ENCODE data around the gene BICDL2. TPM values are rescaled to one million over a fixed set of nuclear protein-coding genes. Genes with fewer than 3 reads are reported as not detected.

The BICDL2 gene
- total and polyA plus RNA-seq, 9 of the 15 experiments (the other 6 are each of a cell fraction or from before 2014, with no cell fraction given): 0.09 to 0.28 (median 0.09) TPM; not detected in 6

DNA sequence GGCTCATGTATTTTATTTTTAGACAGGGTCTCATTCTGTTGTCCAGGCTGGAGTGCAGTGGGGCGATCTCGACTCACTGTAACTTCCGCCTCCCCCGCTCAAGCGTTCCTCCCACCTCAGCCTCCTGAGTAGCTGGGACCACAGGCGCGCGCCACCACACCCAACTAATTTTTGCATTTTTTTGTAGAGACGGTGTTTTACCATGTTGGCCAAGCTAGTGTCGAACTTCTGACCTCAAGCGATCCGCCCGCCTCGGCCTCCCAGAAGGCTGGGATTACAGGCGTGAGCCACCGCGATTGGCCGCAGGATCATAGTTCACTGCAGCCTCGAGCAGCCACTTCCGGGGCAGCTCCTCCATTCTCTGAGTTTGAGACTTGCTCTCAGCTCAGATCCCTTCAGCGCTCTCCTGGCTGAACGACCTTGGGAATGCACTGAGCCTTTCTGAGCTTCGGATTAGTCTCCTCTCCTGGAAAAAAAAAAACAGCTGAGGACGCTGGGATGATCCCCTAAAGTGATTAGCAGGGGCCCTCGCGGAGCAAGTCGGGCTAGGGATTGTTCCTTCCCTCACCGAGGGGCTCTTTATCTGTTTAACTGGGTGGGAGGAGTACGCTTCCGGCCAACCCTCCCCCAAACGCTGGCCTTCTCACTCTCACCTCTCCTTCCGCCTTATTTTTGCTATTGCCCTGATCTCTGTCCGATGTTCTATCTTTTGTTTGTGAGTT lies 55.4 kb downstream of the BICDL2 start (continued):
- TF ChIP-seq DPF2 (IDR thresholded peaks at IDR 0.05) (peak; percentile 61), BHLHE40 (IDR thresholded peaks at IDR 0.05; ENCODE audit: low read length) (0 out of 2 replicates have a peak, but pooled peaks have one; percentile 4), ZFP36 (IDR thresholded peaks at IDR 0.05; ENCODE audit: low read depth, low read length, partially characterized antibody) (peak; percentile 55), SP1 (CRISPR knock-in tag; IDR thresholded peaks at IDR 0.05) (peak; percentile 7), NR2C1 (IDR thresholded peaks at IDR 0.05) (peak; percentile 86), NR2C1 (tag; IDR thresholded peaks at IDR 0.05) (peak; percentile 89), SIX5 (IDR thresholded peaks at IDR 0.05; ENCODE audit: borderline replicate concordance in 1 of 2, insufficient read depth in 1 of 2, low read depth in 1 of 2, low read length in 2 of 2) (no peak), ETV1 (tag; conservative IDR thresholded peaks at IDR 0.05; ENCODE audit: low read depth) (peak; percentile 88)
- TF ChIP-seq, protein P1, sequence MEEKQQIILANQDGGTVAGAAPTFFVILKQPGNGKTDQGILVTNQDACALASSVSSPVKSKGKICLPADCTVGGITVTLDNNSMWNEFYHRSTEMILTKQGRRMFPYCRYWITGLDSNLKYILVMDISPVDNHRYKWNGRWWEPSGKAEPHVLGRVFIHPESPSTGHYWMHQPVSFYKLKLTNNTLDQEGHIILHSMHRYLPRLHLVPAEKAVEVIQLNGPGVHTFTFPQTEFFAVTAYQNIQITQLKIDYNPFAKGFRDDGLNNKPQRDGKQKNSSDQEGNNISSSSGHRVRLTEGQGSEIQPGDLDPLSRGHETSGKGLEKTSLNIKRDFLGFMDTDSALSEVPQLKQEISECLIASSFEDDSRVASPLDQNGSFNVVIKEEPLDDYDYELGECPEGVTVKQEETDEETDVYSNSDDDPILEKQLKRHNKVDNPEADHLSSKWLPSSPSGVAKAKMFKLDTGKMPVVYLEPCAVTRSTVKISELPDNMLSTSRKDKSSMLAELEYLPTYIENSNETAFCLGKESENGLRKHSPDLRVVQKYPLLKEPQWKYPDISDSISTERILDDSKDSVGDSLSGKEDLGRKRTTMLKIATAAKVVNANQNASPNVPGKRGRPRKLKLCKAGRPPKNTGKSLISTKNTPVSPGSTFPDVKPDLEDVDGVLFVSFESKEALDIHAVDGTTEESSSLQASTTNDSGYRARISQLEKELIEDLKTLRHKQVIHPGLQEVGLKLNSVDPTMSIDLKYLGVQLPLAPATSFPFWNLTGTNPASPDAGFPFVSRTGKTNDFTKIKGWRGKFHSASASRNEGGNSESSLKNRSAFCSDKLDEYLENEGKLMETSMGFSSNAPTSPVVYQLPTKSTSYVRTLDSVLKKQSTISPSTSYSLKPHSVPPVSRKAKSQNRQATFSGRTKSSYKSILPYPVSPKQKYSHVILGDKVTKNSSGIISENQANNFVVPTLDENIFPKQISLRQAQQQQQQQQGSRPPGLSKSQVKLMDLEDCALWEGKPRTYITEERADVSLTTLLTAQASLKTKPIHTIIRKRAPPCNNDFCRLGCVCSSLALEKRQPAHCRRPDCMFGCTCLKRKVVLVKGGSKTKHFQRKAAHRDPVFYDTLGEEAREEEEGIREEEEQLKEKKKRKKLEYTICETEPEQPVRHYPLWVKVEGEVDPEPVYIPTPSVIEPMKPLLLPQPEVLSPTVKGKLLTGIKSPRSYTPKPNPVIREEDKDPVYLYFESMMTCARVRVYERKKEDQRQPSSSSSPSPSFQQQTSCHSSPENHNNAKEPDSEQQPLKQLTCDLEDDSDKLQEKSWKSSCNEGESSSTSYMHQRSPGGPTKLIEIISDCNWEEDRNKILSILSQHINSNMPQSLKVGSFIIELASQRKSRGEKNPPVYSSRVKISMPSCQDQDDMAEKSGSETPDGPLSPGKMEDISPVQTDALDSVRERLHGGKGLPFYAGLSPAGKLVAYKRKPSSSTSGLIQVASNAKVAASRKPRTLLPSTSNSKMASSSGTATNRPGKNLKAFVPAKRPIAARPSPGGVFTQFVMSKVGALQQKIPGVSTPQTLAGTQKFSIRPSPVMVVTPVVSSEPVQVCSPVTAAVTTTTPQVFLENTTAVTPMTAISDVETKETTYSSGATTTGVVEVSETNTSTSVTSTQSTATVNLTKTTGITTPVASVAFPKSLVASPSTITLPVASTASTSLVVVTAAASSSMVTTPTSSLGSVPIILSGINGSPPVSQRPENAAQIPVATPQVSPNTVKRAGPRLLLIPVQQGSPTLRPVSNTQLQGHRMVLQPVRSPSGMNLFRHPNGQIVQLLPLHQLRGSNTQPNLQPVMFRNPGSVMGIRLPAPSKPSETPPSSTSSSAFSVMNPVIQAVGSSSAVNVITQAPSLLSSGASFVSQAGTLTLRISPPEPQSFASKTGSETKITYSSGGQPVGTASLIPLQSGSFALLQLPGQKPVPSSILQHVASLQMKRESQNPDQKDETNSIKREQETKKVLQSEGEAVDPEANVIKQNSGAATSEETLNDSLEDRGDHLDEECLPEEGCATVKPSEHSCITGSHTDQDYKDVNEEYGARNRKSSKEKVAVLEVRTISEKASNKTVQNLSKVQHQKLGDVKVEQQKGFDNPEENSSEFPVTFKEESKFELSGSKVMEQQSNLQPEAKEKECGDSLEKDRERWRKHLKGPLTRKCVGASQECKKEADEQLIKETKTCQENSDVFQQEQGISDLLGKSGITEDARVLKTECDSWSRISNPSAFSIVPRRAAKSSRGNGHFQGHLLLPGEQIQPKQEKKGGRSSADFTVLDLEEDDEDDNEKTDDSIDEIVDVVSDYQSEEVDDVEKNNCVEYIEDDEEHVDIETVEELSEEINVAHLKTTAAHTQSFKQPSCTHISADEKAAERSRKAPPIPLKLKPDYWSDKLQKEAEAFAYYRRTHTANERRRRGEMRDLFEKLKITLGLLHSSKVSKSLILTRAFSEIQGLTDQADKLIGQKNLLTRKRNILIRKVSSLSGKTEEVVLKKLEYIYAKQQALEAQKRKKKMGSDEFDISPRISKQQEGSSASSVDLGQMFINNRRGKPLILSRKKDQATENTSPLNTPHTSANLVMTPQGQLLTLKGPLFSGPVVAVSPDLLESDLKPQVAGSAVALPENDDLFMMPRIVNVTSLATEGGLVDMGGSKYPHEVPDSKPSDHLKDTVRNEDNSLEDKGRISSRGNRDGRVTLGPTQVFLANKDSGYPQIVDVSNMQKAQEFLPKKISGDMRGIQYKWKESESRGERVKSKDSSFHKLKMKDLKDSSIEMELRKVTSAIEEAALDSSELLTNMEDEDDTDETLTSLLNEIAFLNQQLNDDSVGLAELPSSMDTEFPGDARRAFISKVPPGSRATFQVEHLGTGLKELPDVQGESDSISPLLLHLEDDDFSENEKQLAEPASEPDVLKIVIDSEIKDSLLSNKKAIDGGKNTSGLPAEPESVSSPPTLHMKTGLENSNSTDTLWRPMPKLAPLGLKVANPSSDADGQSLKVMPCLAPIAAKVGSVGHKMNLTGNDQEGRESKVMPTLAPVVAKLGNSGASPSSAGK (IDR thresholded peaks at IDR 0.05): peak; percentile 31
- TF ChIP-seq, protein P2, sequence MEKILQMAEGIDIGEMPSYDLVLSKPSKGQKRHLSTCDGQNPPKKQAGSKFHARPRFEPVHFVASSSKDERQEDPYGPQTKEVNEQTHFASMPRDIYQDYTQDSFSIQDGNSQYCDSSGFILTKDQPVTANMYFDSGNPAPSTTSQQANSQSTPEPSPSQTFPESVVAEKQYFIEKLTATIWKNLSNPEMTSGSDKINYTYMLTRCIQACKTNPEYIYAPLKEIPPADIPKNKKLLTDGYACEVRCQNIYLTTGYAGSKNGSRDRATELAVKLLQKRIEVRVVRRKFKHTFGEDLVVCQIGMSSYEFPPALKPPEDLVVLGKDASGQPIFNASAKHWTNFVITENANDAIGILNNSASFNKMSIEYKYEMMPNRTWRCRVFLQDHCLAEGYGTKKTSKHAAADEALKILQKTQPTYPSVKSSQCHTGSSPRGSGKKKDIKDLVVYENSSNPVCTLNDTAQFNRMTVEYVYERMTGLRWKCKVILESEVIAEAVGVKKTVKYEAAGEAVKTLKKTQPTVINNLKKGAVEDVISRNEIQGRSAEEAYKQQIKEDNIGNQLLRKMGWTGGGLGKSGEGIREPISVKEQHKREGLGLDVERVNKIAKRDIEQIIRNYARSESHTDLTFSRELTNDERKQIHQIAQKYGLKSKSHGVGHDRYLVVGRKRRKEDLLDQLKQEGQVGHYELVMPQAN (IDR thresholded peaks at IDR 0.05; ENCODE audit: borderline replicate concordance): 0 out of 2 replicates have a peak, but pooled peaks have one; percentile 2
- TF ChIP-seq, protein P3, sequence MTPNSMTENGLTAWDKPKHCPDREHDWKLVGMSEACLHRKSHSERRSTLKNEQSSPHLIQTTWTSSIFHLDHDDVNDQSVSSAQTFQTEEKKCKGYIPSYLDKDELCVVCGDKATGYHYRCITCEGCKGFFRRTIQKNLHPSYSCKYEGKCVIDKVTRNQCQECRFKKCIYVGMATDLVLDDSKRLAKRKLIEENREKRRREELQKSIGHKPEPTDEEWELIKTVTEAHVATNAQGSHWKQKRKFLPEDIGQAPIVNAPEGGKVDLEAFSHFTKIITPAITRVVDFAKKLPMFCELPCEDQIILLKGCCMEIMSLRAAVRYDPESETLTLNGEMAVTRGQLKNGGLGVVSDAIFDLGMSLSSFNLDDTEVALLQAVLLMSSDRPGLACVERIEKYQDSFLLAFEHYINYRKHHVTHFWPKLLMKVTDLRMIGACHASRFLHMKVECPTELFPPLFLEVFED (CRISPR knock-in tag; conservative IDR thresholded peaks at IDR 0.05): no peak

All from K562 (cell line).